SU-DHL-6 (cell line): Measurements from ENCODE around the gene RUNX2.

ENCODE experiments used
- H2AFZ ChIP-seq: fragments of 200-600 bp; sonication (generic); 2 replicates; pipeline ENCODE4 v1.6.1; 2014; ENCODE audit warnings: low read depth, mild to moderate bottlenecking, moderate library complexity, mixed read lengths, antibody characterized with exemption, low read length; ENCODE audit not compliant: severe bottlenecking
- H3F3A ChIP-seq: fragments of 200-600 bp; shearing (Covaris generic); 2 replicates; pipeline ENCODE4 v1.6.0; 2016; ENCODE audit warnings: antibody characterized with exemption, mild to moderate bottlenecking; ENCODE audit not compliant: insufficient read depth
- H3K27ac ChIP-seq: fragments of 200-600 bp; sonication (generic); 2 replicates; pipeline ENCODE4 v1.5.1; 2016; ENCODE audit warnings: low read depth, mild to moderate bottlenecking, low read length, moderate library complexity, mixed read lengths
- H3K27me3 ChIP-seq: fragments of 200-600 bp; sonication (generic), shearing (Covaris generic); 2 replicates; pipeline ENCODE4 v1.6.0; 2014; ENCODE audit warnings: mild to moderate bottlenecking, low read length
- H3K36me3 ChIP-seq: fragments of 200-600 bp; sonication (generic); 2 replicates; pipeline ENCODE4 v1.6.1; 2014; ENCODE audit warnings: mild to moderate bottlenecking, low read length, mixed read lengths
- H3K4me2 ChIP-seq: fragments of 300-600, 200-600 bp; shearing (Covaris generic), sonication (generic); 2 replicates; pipeline ENCODE4 v1.6.0; 2014; ENCODE audit warnings: low read length, low read depth, mild to moderate bottlenecking; ENCODE audit not compliant: poor library complexity, severe bottlenecking
- H3K4me3 ChIP-seq: fragments of 200-600 bp; sonication (generic); 2 replicates; pipeline ENCODE4 v1.5.1; 2014; ENCODE audit warnings: antibody characterized with exemption, low read length, mild to moderate bottlenecking, mixed read lengths; ENCODE audit not compliant: insufficient read depth, poor library complexity, severe bottlenecking
- H3K79me2 ChIP-seq: fragments of 200-600 bp; sonication (generic); 2 replicates; pipeline ENCODE4 v1.6.1; 2014; ENCODE audit warnings: mild to moderate bottlenecking, low read length, moderate library complexity; ENCODE audit not compliant: insufficient read depth
- H3K9ac ChIP-seq: fragments of 200-600 bp; sonication (generic); 2 replicates; pipeline ENCODE4 v1.7.0; 2014; ENCODE audit warnings: mild to moderate bottlenecking, low read length
- H3K9me2 ChIP-seq: fragments of 200-600 bp; sonication (generic); replicated peaks from 2 replicates; pipeline ENCODE4 v1.6.1; 2014; ENCODE audit warnings: low read length; ENCODE audit not compliant: insufficient read depth
- H3K9me3 ChIP-seq: fragments of 200-600 bp; sonication (generic); 2 replicates; pipeline ENCODE4 v1.6.1; 2014; ENCODE audit warnings: low read length, mixed read lengths; ENCODE audit not compliant: insufficient read depth
- H4K20me1 ChIP-seq: fragments of 200-600 bp; sonication (generic); 2 replicates; pipeline ENCODE4 v1.6.1; 2014; ENCODE audit warnings: low read depth, mild to moderate bottlenecking, antibody characterized with exemption, low read length, moderate library complexity, mixed read lengths
- CTCF ChIP-seq: fragments of 200-600 bp; sonication (generic); IDR thresholded peaks from one replicate; pipeline ENCODE4 v1.5.1; 2017; ENCODE audit warnings: antibody characterized with exemption, mild to moderate bottlenecking, low read length, moderate library complexity; ENCODE audit not compliant: insufficient read depth, poor library complexity, severe bottlenecking
- EZH2phosphoT487 ChIP-seq: fragments of 200-600 bp; sonication (generic), shearing (Covaris generic); conservative IDR thresholded peaks from 2 replicates; pipeline ENCODE4 v1.6.1; 2018; ENCODE audit warnings: mild to moderate bottlenecking, antibody characterized with exemption, low read length, moderate library complexity, mixed read lengths

RUNX2 gene

GRCh38 chr6:45624228-45624627 is 296.1 kb downstream of the RUNX2 start:
- H3F3A ChIP-seq, result no peaks in the 10 kb centered on the region
- TF ChIP-seq CTCF, result no peak
- no peak for TF ChIP-seq EZH2phosphoT487
- H3K9me2 ChIP-seq, result no peaks in the 10 kb centered on the region
- H4K20me1 ChIP-seq, result no peaks in the 10 kb centered on the region
- H3K79me2 ChIP-seq, result no peaks in the 10 kb centered on the region
- no peaks in the 10 kb centered on the region for H3K36me3 ChIP-seq
- H3K9ac ChIP-seq, result no peak overlapping the region
- H3K27ac ChIP-seq, result no peak overlapping the region
- H3K4me3 ChIP-seq, result no peak overlapping the region
- H3K9me3 ChIP-seq, result no peaks in the 10 kb centered on the region
- H2AFZ ChIP-seq, result no peak overlapping the region
- no peaks in the 10 kb centered on the region for H3K27me3 ChIP-seq
- no peak overlapping the region for H3K4me2 ChIP-seq

GRCh38 chr6:45625191-45625664 is 297.1 kb downstream of the RUNX2 start:
- Histone ChIP-seq H3K79me2 (no peaks in the 10 kb centered on the region), H3K27me3 (no peaks in the 10 kb centered on the region), H3K9ac (no peak overlapping the region), H2AFZ (no peak overlapping the region), H3K27ac (no peak overlapping the region), H3K4me3 (no peak overlapping the region), H4K20me1 (no peaks in the 10 kb centered on the region), H3K9me2 (no peaks in the 10 kb centered on the region), H3K4me2 (no peak overlapping the region), H3K9me3 (no peaks in the 10 kb centered on the region), H3K36me3 (no peaks in the 10 kb centered on the region), H3F3A (no peaks in the 10 kb centered on the region)
- no peak for TF ChIP-seq CTCF
- TF ChIP-seq EZH2phosphoT487, result no peak

GRCh38 chr6:45626087-45626891 is 298.2 kb downstream of the RUNX2 start:
- no peak overlapping the region for H3K9ac ChIP-seq
- H3K4me2 ChIP-seq, result no peak overlapping the region
- no peaks in the 10 kb centered on the region for H4K20me1 ChIP-seq
- no peaks in the 10 kb centered on the region for H3K79me2 ChIP-seq
- no peak overlapping the region for H3K4me3 ChIP-seq
- no peaks in the 10 kb centered on the region for H3K9me2 ChIP-seq
- H3K36me3 ChIP-seq, result no peaks in the 10 kb centered on the region
- no peak overlapping the region for H2AFZ ChIP-seq
- no peaks in the 10 kb centered on the region for H3K9me3 ChIP-seq
- TF ChIP-seq CTCF, result no peak
- TF ChIP-seq EZH2phosphoT487, result no peak
- H3K27me3 ChIP-seq, result no peaks in the 10 kb centered on the region
- no peak overlapping the region for H3K27ac ChIP-seq
- no peaks in the 10 kb centered on the region for H3F3A ChIP-seq
